ENCODE results near the gene INPP4B.

The INPP4B gene

DNA sequence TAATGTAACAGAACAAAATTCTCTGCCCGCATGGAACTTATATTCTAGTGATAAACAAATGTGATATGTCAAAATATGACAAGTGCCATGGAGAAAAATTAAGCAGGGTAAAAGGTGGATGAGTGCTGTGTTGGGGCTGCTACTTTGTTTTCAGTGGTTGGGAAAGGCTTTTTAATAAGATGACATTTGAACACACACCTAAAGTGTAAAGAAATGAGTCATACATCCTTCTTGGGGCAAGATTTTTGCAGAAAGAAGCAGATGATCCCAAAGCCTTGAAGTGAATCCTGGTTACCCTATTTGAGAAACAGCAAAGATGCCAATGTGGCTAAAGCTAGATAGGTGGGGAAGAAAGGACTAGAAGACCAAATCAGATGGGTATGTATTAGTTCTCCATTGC, 564.1 kb downstream of the INPP4B start:
- no peak for DNase-seq

DNA sequence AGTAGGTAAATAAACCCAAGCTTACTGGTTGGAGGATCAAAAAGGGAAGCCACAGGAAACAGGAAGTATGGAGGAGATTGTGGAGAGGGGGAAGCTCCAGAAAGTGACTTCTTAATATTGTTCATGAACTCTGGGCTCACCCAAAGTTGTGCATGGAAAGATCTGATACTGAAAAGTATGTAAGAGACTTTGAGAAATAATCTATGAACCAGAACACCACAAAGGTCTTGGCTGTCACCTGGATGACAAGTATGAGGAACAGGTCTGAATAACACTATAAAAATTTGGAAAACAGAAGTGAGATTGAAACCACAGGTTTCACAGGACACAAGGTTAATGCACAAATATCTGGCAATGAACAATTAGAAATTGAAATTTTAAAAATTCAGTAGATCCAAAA, 567.4 kb downstream of the INPP4B start:
- no peak for DNase-seq

DNA sequence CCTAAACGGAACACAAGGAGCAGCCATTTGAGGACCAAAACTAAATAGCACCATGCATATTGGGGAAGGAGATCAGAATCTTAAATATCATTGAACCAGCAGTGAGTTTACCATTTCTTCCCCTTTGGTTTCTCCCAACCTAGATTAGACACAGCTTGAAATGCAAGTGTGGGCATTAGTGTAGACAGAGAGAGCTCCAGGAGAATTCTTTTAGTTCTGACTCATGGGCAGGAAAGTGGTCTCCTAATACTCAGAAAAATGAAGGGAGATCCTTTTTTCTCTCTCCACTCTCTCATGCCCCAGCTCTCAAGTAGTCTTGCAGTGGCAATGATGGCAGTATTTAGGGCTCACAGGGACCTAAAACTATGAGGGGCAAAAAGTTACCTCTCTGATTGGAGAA, 567.9 kb downstream of the INPP4B start:
- no peak for DNase-seq

- no peak for DNase-seq
Measured at GRCh38 chr4:142274137-142274536, 572.0 kb downstream of the INPP4B start.

- no peak for DNase-seq
Measured at GRCh38 chr4:142272452-142272851, 573.6 kb downstream of the INPP4B start.

DNA sequence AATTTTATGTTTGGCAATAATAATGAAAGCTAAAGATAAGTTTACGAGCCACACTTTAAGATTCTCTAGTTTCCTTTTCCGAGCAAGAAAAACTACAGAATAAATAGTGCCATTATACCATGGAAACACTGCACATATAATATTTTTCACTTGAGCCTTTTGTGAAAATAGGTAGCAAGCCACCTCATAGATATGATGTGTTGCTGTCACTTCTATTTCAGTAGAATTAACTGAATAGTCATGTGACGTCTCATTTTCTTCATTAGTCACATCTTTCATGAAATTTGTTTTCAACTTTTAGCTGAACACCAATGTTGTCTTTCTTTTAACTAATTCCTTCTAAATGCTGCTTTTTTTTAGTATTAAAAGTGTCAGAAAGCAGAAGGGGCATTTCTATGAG, 574.3 kb downstream of the INPP4B start:
- no peak for DNase-seq

GRCh38 chr4:142267101-142267500, 579.0 kb downstream of the INPP4B start:
- DNase-seq, result no peak

- no peak for DNase-seq
Measured at GRCh38 chr4:142265946-142266345, 580.2 kb downstream of the INPP4B start.

- DNase-seq, result no peak
Measured at GRCh38 chr4:142265536-142265935, 580.6 kb downstream of the INPP4B start.

DNA sequence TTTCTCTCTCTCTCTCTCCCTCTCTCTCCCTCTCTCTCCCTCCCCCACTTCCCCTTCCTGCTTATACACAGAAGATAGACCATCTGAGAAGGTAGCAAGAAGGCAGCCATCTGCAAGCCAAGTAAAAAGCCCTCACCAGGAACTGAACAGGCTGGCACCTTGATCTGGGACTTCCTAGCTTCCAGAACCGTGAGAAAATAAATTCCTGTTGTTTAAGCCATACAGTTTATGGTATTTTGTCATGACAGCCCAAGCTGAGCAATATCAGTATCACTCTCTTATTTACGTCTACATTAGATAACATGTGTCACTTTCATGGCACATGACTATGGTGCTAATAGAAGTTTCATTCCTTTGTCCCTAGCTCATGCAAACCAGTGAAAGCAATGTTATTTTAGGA, 581.1 kb downstream of the INPP4B start:
- DNase-seq, result peak in 1 of 2 donors; percentile 19

DNA sequence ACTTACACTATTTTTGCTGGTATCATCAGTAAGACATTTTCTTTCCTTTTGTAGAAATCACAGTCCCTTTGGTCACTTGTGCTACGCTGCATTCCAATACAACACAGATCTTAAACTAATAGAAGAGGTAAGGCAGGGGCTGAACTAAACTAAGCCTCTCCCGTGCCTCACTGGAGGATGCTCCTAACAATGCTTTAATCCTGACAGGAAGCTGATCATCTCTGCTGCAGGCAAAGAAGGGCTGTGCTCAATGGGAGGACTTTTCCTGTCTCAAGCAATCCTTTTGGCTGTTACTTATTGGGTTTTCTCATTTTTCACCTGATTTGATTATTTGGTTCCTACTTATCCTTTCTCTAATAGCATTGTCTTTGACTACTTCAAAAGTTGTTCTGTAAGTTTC, 583.1 kb downstream of the INPP4B start:
- DNase-seq, result no peak

DNA sequence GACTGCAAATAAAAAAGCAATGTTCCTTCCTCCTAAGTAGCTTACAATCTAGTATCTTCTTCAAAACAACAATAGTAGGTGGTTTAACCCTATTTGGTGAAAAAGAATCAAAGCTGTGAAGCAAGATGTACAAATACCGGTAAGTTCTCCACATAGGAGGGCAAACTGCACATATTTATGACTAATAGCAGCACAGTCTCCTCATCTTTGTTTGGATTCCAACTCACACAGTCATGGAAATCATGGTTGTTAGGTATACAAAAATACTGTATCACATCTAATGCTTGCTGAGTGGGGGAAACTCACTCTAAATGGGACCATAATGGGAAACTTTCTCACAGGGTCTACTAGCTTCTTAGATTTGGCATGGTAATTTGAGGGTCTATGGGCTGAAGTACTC, 597.2 kb downstream of the INPP4B start:
- DNase-seq, result no peak

DNA sequence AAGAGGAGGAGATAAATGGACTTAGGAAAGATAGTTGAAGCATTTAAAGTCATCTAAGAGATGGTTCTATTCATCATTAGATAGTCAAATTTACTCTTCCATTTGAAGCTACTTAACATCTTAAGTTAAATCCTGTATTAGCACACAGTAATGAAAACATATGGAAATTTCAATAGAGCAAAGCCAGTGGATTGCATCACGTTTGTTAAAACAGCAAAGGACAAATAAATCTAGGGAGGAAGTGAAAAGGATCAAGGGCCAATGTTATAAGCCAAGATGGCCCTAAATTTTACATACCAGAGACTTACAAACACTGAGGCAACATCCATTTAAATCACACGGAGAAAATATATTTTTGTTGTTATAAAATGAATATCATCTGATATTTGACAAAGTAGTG, 602.8 kb downstream of the INPP4B start:
- DNase-seq, result no peak

GRCh38 chr4:142242156-142242555, 603.9 kb downstream of the INPP4B start:
- no peak for DNase-seq

GRCh38 chr4:142238589-142238988, 607.5 kb downstream of the INPP4B start:
- no peak for DNase-seq

GRCh38 chr4:142236268-142236667, 609.8 kb downstream of the INPP4B start:
- no peak for DNase-seq

DNA sequence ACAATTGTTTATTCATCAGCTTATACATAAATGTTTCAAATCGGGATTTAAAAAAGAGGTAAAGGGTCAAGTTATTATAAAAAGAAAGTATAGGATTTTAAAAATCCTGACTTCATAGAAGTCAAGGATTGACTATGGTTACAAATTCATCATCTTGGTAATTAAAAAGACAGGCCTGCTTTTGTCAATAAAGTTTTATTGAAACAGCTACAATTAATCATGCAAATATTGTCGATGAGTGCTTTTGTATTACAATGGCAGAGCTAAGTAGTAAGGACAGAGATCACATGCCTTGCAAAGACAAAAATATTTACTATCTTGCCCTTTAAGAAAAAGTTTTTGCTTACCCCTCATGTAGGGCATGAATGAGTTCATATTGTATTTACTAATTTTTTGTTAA, 614.3 kb downstream of the INPP4B start:
- DNase-seq, result no peak

GRCh38 chr4:142230991-142231390, 615.1 kb downstream of the INPP4B start:
- no peak for DNase-seq

- no peak for DNase-seq
Measured at GRCh38 chr4:142226014-142226413, 620.1 kb downstream of the INPP4B start.

DNA sequence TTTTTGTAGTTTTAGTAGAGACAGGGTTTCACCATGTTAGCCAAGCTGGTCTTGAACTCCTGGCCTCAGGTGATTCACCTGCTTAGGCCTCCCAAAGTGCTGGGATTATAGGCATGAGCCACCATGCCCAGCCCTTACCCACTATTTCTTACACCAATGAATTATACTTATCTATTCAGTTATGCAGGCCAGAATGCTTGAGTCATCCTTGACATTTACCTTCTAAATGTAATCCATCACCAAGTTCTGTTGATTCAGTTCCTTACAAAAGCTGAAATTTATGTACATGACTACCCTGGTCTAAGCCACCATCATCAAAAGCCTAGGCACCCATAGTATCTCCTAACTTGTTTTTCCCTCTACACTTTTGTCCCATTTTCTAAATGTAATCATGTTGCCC, 624.0 kb downstream of the INPP4B start:
- no peak for DNase-seq

- DNase-seq, result no peak
Measured at GRCh38 chr4:142218726-142219125, 627.4 kb downstream of the INPP4B start.

DNA sequence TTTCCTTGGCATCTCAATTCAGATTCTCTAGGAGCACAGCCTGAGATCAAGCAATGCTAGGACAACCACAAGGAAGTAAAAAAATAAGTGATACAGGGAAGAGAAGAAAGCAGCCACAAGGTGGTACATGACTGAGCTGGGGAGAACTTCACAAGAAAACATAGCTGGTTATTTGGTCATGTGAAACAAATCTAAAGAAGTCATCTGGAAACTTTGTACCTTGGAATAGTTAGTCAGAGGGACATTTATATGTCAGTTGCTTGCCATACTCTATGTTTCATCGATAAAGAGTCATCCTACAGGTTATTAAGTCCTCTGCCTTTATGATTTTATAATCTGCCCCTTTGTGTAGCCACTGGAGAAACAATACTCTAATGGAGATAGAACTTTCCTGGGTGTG, 634.7 kb downstream of the INPP4B start:
- no peak for DNase-seq

- DNase-seq, result no peak
Measured at GRCh38 chr4:142203505-142203904, 642.6 kb downstream of the INPP4B start.

DNA sequence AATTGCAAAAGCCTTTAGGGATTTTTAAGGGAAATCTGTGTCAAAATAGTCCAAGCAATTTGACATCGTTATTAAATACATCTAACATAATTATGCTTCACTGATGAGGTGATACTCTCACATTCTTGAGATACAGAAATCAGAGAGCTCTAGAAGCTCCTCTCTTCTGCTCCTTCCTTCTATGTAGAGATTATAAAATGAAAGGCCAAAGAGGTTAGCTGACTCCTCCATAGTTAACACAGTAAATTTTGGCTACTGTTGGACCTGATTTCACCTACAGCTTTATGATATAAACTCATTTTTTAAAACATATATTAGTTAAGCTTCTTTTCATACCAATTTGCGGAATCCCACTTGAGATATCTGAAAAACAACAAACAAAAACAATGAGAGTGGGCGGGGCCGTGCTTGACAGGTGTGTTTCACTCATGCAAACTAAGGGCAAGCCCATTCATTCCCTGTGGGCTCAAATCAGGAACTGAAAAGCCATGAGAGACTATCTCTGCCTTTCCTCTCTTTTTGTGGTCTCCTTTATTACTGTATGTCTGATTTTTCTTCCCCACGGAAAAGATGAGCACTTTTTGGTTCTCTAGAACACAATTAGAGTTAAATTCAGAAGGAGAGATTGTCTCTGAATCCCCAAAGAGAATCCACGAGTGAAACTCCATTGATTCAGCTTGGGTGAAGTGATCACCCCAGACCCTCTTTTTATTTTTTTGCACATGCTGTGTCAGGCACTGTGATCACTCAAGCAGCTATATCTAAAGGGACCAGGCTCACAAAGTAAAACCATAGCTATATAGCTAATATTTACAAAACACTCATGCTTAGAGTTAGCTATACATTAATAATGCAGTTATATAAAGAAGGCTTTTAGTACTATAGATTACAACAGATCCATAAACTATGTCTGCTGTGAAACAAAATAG, 643.4 kb downstream of the INPP4B start:
- no peak for DNase-seq

GRCh38 chr4:142201041-142201440, 645.1 kb downstream of the INPP4B start:
- DNase-seq, result no peak

Data from CD4-positive, alpha-beta T cell treated with Interleukin-4 for 1 hour (primary cell).